ENCODE results near the gene PRSS8.
A peak's percentile ranks its signal among the peaks of the same experiment; 100 is the strongest.

Gene PRSS8

DNA sequence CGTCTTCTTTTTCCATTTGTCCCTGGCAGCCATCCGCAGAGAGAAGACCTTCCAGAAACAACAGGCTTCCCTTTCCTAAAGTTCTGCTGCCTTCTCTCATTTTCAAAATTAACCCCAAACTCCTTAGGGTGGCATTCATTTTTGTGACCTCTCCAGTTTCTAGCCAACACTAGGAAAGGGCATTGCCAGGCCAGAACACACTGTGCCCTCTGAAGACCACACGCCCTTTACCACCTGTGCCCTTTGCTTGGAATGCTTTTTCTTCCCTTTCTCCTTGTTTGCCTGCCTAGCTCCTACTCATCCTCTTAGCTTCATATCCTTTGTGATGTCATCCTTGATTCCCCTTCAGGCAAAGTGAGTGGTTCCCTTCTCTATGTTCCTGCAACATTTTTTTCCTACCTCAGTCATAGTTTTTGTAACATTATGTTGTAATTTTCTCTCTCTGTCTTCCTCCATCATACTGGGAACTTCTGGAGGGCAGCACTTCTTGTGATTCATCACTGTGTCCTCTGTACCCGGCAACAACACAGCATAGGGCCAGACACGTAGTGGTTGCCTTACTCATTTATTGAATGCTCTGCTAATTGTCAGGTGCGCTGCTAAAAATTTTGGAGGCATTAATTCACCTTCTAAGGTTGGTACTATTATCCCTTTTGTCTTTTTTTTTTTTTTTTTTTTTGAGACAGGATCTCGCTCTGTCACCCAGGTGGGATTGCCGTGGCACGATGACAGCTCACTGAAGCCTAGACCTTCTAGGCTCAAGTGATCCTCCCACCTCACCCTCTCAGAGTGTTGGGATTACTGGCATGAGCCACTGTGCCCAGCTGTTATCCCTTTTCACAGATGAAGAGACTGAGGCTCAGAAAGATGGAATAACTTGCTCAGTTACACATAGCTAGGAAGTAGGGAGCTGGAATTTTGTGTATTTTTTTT lies 17.0 kb downstream of the PRSS8 start:
- H3K4me3 ChIP-seq (ENCODE audit: insufficient read depth, low read length, poor library complexity, severe bottlenecking): peak overlapping the region; percentile 88
- no peaks in the 10 kb centered on the region for H3K9me2 ChIP-seq (replicated peaks; ENCODE audit: insufficient read depth, low read length)
- peaks cover 22% of the 10 kb centered on the region for H3K79me2 ChIP-seq (ENCODE audit: insufficient read depth, low read length)
- peak overlapping the region; percentile 12; the same call in 1 of the 2 replicates for H3K27ac ChIP-seq (ENCODE audit: low read depth, low read length)
- 0 out of 2 replicates have a peak, but pooled peaks cover 1% of the 10 kb centered on the region for H3F3A ChIP-seq (ENCODE audit: insufficient read depth)
- H2AFZ ChIP-seq (ENCODE audit: low read depth, low read length, severe bottlenecking): no peak overlapping the region
- no peaks in the 10 kb centered on the region for H3K27me3 ChIP-seq (ENCODE audit: low read length)
- no peak for TF ChIP-seq EZH2phosphoT487 (conservative IDR thresholded peaks at IDR 0.05; ENCODE audit: low read length)
- TF ChIP-seq, protein P1, sequence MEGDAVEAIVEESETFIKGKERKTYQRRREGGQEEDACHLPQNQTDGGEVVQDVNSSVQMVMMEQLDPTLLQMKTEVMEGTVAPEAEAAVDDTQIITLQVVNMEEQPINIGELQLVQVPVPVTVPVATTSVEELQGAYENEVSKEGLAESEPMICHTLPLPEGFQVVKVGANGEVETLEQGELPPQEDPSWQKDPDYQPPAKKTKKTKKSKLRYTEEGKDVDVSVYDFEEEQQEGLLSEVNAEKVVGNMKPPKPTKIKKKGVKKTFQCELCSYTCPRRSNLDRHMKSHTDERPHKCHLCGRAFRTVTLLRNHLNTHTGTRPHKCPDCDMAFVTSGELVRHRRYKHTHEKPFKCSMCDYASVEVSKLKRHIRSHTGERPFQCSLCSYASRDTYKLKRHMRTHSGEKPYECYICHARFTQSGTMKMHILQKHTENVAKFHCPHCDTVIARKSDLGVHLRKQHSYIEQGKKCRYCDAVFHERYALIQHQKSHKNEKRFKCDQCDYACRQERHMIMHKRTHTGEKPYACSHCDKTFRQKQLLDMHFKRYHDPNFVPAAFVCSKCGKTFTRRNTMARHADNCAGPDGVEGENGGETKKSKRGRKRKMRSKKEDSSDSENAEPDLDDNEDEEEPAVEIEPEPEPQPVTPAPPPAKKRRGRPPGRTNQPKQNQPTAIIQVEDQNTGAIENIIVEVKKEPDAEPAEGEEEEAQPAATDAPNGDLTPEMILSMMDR (IDR thresholded peaks at IDR 0.05; ENCODE audit: insufficient read depth, low read length, poor library complexity, severe bottlenecking): no peak
- peaks cover 12% of the 10 kb centered on the region; the same call in 1 of the 2 replicates for H3K36me3 ChIP-seq (ENCODE audit: low read length)
- H4K20me1 ChIP-seq (ENCODE audit: low read depth, low read length): peaks cover 8% of the 10 kb centered on the region; the same call in 1 of the 2 replicates
- H3K9ac ChIP-seq (ENCODE audit: low read length): peak overlapping the region; percentile 70
- H3K9me3 ChIP-seq (ENCODE audit: insufficient read depth, low read length): no peaks in the 10 kb centered on the region
- H3K4me2 ChIP-seq (ENCODE audit: low read depth, low read length, poor library complexity, severe bottlenecking): peak overlapping the region; percentile 92

DNA sequence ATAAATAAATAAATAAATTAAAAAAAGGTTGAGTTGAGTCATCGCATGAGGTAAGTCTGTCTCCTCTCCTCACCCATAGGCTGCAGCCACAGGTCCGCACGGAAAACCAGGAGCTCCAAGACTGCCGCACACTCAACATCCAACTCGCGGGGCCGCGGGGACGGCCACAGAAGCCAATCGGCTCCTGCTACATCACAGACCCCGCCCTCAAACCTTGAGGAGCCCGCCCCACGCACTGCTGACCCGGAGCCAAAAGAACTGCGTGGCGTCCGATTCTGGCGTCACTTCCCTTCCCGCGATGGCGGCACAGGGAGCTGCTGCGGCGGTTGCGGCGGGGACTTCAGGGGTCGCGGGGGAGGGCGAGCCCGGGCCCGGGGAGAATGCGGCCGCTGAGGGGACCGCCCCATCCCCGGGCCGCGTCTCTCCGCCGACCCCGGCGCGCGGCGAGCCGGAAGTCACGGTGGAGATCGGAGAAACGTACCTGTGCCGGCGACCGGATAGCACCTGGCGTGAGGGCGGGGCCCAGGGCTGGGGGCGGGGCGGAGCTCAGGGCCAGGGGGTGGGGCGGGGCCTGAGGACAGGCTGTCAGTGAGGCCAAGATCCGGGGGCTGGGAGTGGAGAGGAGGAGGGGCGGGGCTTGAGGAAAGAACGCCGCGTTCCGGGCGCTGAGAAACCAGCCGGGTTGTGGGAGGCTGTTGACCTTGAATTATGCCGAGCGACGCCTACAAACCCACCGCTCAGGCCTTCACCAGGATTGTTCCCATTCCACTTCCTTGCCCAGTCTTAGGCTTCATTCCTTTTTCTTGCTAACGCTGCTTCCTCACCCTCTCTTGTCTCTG lies 17.9 kb downstream of the PRSS8 start, which contains the start of gene KAT8:
KAT8 (plus strand) TSS at position 281 of the 839 bp plus-strand sequence; CDS start at position 299, 18 bp downstream.
- peak within 1 kb of the TSS; percentile 77 for H2AFZ ChIP-seq (ENCODE audit: low read depth, low read length, severe bottlenecking)
- peak within 1 kb of the TSS; percentile 70 for H3K9ac ChIP-seq (ENCODE audit: low read length)
- H3K36me3 ChIP-seq (ENCODE audit: low read length): peaks cover 12% of the 10 kb centered on the region; the same call in 1 of the 2 replicates
- H3K27me3 ChIP-seq (ENCODE audit: low read length): no peaks in the 10 kb centered on the region
- H3F3A ChIP-seq (ENCODE audit: insufficient read depth): 0 out of 2 replicates have a peak, but pooled peaks cover 5% of the 10 kb centered on the region
- peak within 1 kb of the TSS; percentile 73 for H3K27ac ChIP-seq (ENCODE audit: low read depth, low read length)
- peaks cover 22% of the 10 kb centered on the region for H3K79me2 ChIP-seq (ENCODE audit: insufficient read depth, low read length)
- no peaks in the 10 kb centered on the region for H3K9me3 ChIP-seq (ENCODE audit: insufficient read depth, low read length)
- TF ChIP-seq, protein P1 (IDR thresholded peaks at IDR 0.05; ENCODE audit: insufficient read depth, low read length, poor library complexity, severe bottlenecking): no peak
- TF ChIP-seq EZH2phosphoT487 (conservative IDR thresholded peaks at IDR 0.05; ENCODE audit: low read length): no peak
- H3K4me3 ChIP-seq (ENCODE audit: insufficient read depth, low read length, poor library complexity, severe bottlenecking): peak within 1 kb of the TSS; percentile 88
- H3K4me2 ChIP-seq (ENCODE audit: low read depth, low read length, poor library complexity, severe bottlenecking): peak within 1 kb of the TSS; percentile 92
- no peaks in the 10 kb centered on the region for H3K9me2 ChIP-seq (replicated peaks; ENCODE audit: insufficient read depth, low read length)
- H4K20me1 ChIP-seq (ENCODE audit: low read depth, low read length): peaks cover 8% of the 10 kb centered on the region; the same call in 1 of the 2 replicates

GRCh38 chr16:31114468-31114867 lies 21.1 kb downstream of the PRSS8 start:
- Histone ChIP-seq H3K4me3 (ENCODE audit: insufficient read depth, low read length, poor library complexity, severe bottlenecking) (no peak overlapping the region), H3K9ac (ENCODE audit: low read length) (no peak overlapping the region), H3K4me2 (ENCODE audit: low read depth, low read length, poor library complexity, severe bottlenecking) (no peak overlapping the region)

More at GRCh38 chr16:31114468-31114867, 21.1 kb downstream of the PRSS8 start:
- TF ChIP-seq, protein P1 (IDR thresholded peaks at IDR 0.05; ENCODE audit: insufficient read depth, low read length, poor library complexity, severe bottlenecking): no peak
- no peak for TF ChIP-seq EZH2phosphoT487 (conservative IDR thresholded peaks at IDR 0.05; ENCODE audit: low read length)
- Histone ChIP-seq H3K27me3 (ENCODE audit: low read length) (no peaks in the 10 kb centered on the region), H3K36me3 (ENCODE audit: low read length) (no peaks in the 10 kb centered on the region), H3K79me2 (ENCODE audit: insufficient read depth, low read length) (peaks cover 20% of the 10 kb centered on the region), H3K9me3 (ENCODE audit: insufficient read depth, low read length) (no peaks in the 10 kb centered on the region), H4K20me1 (ENCODE audit: low read depth, low read length) (peaks cover 8% of the 10 kb centered on the region; the same call in 1 of the 2 replicates), H3F3A (ENCODE audit: insufficient read depth) (0 out of 2 replicates have a peak, but pooled peaks cover 5% of the 10 kb centered on the region), H3K9me2 (replicated peaks; ENCODE audit: insufficient read depth, low read length) (no peaks in the 10 kb centered on the region), H2AFZ (ENCODE audit: low read depth, low read length, severe bottlenecking) (no peak overlapping the region), H3K27ac (ENCODE audit: low read depth, low read length) (no peak overlapping the region)
